DND-41 (cell line): Measurements from ENCODE around the gene PTCD2.

Experiments
- EZH2 ChIP-seq: IDR thresholded peaks from 3 replicates; pipeline ENCODE4 v1.6.1; 2012; ENCODE audit warnings: borderline replicate concordance, low read depth, mild to moderate bottlenecking, moderate library complexity, low read length, inconsistent platforms; ENCODE audit not compliant: severe bottlenecking
- TF ChIP-seq, protein P1 (sequence below): IDR thresholded peaks from 2 replicates; pipeline ENCODE4 v1.5.1; 2012; ENCODE audit warnings: borderline replicate concordance, low read length, moderate library complexity, mild to moderate bottlenecking; ENCODE audit not compliant: poor library complexity, severe bottlenecking; ENCODE audit errors: extremely low read depth

DNA sequence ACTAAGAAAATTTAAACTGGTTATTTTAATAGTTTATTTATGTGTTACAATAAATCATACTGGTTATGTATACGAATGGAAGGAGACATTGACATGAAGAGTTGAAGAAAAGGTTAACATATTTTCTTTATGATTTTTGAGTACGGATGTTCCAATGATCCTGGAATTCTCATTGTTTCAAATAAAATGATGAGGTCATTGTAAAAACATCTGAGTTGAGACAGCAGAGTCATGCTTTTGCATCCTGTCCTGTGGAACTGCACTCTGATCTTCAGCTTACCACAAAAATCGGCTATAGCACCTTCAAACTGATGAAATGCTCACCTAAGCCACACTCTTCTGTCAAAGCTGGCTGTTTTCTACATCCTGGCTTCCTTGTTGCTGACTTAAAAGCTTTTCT lies 67.8 kb downstream of the PTCD2 start:
- TF ChIP-seq, protein P1, sequence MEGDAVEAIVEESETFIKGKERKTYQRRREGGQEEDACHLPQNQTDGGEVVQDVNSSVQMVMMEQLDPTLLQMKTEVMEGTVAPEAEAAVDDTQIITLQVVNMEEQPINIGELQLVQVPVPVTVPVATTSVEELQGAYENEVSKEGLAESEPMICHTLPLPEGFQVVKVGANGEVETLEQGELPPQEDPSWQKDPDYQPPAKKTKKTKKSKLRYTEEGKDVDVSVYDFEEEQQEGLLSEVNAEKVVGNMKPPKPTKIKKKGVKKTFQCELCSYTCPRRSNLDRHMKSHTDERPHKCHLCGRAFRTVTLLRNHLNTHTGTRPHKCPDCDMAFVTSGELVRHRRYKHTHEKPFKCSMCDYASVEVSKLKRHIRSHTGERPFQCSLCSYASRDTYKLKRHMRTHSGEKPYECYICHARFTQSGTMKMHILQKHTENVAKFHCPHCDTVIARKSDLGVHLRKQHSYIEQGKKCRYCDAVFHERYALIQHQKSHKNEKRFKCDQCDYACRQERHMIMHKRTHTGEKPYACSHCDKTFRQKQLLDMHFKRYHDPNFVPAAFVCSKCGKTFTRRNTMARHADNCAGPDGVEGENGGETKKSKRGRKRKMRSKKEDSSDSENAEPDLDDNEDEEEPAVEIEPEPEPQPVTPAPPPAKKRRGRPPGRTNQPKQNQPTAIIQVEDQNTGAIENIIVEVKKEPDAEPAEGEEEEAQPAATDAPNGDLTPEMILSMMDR = no peak
- no peak for TF ChIP-seq EZH2
